ENCODE data around the gene SULT1A2.
A peak's percentile ranks its signal among the peaks of the same experiment; 100 is the strongest.
"Not testable (repeated sequence)": the region's sequence is repeated elsewhere in the genome, so short reads cannot be mapped to it uniquely, and the experiment has no call there.

Gene SULT1A2

GRCh38 chr16:28554634-28555423, 42.0 kb downstream of the SULT1A2 start:
- DNase-seq = no peak

GRCh38 chr16:28553776-28554633, 42.8 kb downstream of the SULT1A2 start, which contains the start of gene SGF29:
Gene SGF29 (plus strand): TSS chr16:28553920. CDS start chr16:28581070, 27,150 bp downstream.
- peak; percentile 88 for DNase-seq

GRCh38 chr16:28549301-28549899, 47.5 kb downstream of the SULT1A2 start:
- peak; percentile 52 for DNase-seq

- DNase-seq = no peak
These were observed 48.5 kb downstream of the SULT1A2 start for GRCh38 chr16:28548306-28548802.

- no peak for DNase-seq
These were observed 50.2 kb downstream of the SULT1A2 start for GRCh38 chr16:28546626-28547025.

GRCh38 chr16:28545964-28546363, 50.9 kb downstream of the SULT1A2 start:
- not testable (repeated sequence) for DNase-seq

GRCh38 chr16:28544998-28545397, 51.9 kb downstream of the SULT1A2 start:
- DNase-seq = no peak

GRCh38 chr16:28543072-28543471, 53.8 kb downstream of the SULT1A2 start:
- DNase-seq = no peak

- DNase-seq = no peak
These were observed 54.2 kb downstream of the SULT1A2 start for GRCh38 chr16:28542646-28543045.

Measured in HCEC 1CT (cell line).